GM13976 (cell line): ENCODE data around the gene RPL31.
A peak's percentile ranks its signal among the peaks of the same experiment; 100 is the strongest.

Experiments used
- DNase-seq: peaks from one replicate; pipeline ENCODE4 v3.0.0; 2012; ENCODE audit warnings: low spot score
- in situ Hi-C: fragments of 300-500 bp; cut with MboI; formaldehyde crosslinking; loops from one replicate; pipeline ENCODE4 v1.12.0; 2022; ENCODE audit warnings: low sequenced_read_pairs, mixed read lengths, inconsistent platforms; ENCODE audit not compliant: unreplicated experiment
- TF ChIP-seq, protein P1 (sequence below): IDR thresholded peaks from 2 replicates; pipeline ENCODE4 v1.5.1; 2012; ENCODE audit warnings: borderline replicate concordance, mild to moderate bottlenecking; ENCODE audit not compliant: insufficient read depth; ENCODE audit errors: extremely low read depth, missing control alignments, control extremely low read depth

Gene RPL31

DNA sequence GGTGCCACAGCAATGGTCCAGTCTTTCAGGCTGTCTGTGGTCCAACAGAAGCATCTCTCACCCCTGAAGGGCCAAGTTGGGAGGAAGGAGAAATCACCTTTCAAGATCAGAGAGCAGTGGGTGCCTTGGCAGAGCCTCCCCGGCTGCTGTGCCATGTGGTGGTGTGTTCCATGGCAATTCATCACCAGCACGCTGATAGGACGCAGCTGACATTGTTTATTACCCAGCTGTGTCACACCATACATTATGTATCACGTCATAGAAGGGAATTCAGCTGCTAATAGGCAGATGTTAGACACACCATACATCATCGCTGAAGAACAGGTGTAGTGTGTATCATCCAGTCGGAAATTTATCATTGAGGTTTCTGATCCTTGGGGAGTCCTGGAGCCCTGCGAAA lies 29.6 kb upstream of the RPL31 start:
- DNase-seq: no peak
- TF ChIP-seq, protein P1, sequence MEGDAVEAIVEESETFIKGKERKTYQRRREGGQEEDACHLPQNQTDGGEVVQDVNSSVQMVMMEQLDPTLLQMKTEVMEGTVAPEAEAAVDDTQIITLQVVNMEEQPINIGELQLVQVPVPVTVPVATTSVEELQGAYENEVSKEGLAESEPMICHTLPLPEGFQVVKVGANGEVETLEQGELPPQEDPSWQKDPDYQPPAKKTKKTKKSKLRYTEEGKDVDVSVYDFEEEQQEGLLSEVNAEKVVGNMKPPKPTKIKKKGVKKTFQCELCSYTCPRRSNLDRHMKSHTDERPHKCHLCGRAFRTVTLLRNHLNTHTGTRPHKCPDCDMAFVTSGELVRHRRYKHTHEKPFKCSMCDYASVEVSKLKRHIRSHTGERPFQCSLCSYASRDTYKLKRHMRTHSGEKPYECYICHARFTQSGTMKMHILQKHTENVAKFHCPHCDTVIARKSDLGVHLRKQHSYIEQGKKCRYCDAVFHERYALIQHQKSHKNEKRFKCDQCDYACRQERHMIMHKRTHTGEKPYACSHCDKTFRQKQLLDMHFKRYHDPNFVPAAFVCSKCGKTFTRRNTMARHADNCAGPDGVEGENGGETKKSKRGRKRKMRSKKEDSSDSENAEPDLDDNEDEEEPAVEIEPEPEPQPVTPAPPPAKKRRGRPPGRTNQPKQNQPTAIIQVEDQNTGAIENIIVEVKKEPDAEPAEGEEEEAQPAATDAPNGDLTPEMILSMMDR: no peak
- in situ Hi-C loops: no loop called here

DNA sequence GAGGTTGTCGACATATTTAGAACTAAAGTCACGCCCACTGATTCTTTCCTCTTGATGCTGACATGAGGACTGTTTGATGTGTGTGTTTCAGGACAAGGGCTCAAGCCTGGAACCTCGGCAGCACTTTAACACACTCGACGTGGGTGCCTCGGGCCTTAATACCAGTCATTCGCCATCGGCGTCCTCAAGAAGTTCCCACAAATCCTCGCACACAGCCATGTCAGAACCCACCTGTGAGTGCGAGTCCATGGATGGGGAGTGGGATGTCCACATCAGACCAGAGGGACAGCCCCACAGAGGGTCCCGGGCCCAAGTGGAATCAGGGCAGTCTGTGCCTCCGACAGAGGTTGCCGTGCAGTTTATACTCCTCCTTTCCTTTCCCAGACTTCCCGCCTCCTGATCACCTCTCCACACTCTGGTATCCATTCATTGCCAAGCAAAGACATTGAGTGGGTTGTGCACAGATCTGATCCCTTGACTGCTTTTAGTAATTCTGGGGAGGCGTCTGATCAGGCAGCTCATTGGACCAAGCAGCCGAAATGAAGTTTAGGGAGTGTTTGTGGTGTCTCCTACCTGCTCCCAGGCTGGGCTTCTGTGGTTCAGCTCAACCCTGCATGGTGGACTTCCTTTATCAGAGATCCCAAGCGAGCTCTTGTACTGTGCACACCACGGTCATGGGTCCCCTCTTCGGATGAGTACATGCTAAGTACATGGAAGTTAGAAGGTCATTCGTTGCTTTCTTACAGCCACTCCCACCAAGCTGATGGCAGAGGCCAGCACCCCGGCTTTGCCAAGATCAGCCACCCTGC lies 27.2 kb upstream of the RPL31 start:
- TF ChIP-seq, protein P1: no peak
- in situ Hi-C loops: loop anchor here (25.0 kb wide), 2 partner anchors 538 to 713 kb away; no protein-coding TSS in a partner anchor
- no peak for DNase-seq

DNA sequence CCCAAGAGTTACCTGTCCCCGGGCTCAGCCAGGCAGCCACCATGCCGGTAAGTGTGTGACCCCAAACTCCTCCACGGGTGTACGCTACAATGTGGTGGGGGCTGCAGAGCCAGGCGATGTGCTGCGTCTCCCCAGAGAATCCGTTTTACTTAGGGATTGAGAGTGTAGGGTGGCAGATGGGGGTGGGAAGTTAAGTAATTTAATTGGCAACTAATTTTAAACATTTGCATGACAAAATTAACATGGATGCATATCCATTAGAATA lies 26.6 kb upstream of the RPL31 start:
- no peak for DNase-seq
- TF ChIP-seq, protein P1: no peak
- in situ Hi-C loops: loop anchor here (25.0 kb wide), 2 partner anchors 538 to 713 kb away; no protein-coding TSS in a partner anchor

DNA sequence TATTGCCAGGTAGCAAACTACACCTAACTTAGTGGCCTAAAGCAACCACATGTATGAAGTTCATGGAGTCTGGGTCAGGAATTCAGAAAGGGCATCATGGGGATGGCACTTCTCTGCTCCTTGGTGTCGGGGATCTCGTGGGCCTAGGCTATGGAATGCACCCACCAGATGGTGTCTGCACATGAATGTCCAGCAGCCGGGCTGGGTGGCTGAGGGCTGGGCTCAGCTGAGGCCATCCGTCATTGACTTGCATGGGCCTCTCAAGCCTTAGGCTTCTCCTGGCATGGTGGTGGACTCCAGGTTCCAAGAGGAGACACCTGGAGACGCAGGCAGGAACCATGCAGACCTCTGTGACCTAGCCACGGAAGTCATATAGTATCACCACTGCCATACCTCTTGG lies 26.0 kb upstream of the RPL31 start:
- TF ChIP-seq, protein P1: no peak
- no peak for DNase-seq
- in situ Hi-C loops: loop anchor here (25.0 kb wide), 2 partner anchors 539 to 714 kb away; no protein-coding TSS in a partner anchor

DNA sequence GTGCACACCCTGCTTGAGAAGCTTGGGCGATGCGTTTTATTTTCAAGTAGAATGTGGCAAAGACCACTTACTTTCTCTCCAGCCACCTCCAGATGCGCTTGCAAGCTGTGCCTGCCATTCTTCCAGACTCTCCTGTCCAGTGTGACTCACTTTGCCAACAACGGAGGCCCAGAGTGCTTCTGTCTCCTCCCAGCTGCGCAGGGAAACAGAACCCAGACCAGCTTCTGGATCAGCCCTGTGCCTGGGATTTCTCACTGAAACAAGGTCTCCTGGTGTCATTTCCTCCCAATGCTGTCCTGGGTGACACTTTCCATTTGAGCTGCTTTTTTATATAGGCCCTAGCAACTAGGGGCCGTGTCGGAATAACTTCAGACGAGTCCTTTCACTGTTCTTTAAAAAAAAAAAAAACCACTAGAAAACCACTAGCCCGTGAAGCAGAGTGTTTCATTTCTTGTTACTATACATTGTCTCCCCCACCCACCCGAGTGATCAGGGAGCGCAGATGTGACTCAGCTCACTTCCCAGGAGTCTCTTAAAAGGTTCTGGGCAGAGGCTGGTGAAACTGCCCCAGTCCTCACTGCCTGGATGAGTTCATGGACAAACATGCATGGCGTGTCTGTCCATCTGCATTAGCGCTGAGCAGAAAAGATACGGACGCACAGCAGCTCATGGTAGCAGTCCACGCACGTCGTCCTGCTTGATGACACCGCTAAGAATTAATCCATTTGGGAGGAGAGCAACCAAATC lies 25.3 kb upstream of the RPL31 start:
- peak; percentile 79 for DNase-seq
- TF ChIP-seq, protein P1: no peak
- in situ Hi-C loops: loop anchor here (25.0 kb wide), 2 partner anchors 540 to 715 kb away; no protein-coding TSS in a partner anchor

DNA sequence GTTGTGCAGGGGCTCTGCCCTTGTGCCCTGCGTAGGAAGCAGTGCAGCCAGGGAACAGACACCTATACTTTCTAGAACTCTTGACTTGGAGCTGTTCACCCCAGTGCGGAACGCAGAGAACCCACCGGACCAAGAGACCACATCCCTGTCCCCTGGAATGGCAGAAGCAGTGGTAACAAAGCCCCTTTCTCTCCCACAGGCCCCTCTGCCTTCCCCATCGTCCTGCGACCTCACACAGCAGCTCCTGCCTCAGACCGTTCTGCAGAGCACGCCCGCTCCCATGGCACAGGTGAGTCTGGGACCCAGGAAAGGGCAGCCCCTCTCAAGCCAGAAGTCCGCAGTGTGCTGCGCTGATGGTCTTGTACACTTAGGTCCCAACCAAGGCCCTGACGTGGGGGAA lies 24.6 kb upstream of the RPL31 start:
- DNase-seq: no peak
- in situ Hi-C loops: loop anchor here (25.0 kb wide), 2 partner anchors 540 to 715 kb away; no protein-coding TSS in a partner anchor
- TF ChIP-seq, protein P1: no peak
